ENCODE results near the gene GSG1.
"Not testable (repeated sequence)": the region's sequence is repeated elsewhere in the genome, so short reads cannot be mapped to it uniquely, and the experiment has no call there.

The GSG1 gene

DNA sequence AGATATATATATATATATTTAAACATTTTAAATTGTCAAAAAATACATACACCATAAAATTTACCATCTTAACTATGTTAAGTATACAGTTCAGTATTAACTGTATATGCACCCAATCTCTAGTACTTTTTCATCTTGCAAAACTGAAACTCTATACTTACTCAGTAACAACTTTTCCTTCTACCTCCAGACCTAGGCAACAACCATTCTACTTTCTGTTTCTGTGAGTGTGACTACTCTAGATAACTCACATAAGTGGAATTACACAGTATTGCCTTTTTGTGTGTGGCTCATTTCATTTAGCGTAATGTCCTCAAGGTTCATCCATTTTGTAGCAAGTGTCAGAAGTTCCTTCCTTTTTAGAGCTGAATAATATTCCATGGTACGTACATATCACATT lies 51.0 kb downstream of the GSG1 start:
- no peak for FAIRE-seq

DNA sequence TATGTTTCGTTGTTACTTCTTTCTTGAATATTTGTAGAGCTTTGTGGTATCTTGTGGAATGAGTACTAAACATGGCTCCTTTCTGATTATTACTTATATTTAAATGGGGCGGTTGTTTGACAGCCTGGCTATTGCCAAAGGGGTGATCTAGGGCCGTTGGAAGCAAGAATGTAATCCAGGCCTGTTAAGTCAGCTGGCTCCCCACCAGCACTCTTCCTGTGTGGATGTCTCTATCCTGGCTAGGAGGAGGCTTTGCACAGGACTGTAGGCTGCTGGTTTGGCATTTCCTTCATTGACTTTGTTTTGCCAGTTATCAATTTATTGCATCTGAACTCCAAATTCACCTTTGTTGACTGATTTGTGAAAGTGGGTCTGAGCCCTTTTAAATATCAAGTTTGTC lies 53.7 kb downstream of the GSG1 start:
- no peak for FAIRE-seq

DNA sequence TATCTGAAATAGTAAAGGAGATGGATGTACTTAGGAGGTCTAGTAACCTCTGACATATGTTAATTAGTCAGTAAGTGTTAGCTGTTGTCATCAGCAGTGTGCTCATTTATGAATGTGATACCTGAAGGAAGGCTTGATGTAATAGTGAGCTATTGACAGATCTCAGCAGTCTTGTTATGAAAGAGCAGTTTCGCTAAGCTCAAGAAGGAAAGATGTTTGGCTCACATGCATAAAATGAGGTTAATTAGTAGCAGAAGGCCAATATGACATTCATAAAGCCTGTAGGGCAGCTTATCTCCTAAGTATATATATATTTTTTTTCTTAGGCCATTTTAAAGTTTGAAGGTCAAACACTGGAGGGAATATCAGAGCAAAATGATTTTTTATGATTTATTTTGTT lies 56.5 kb downstream of the GSG1 start:
- peak; percentile 81 for FAIRE-seq

DNA sequence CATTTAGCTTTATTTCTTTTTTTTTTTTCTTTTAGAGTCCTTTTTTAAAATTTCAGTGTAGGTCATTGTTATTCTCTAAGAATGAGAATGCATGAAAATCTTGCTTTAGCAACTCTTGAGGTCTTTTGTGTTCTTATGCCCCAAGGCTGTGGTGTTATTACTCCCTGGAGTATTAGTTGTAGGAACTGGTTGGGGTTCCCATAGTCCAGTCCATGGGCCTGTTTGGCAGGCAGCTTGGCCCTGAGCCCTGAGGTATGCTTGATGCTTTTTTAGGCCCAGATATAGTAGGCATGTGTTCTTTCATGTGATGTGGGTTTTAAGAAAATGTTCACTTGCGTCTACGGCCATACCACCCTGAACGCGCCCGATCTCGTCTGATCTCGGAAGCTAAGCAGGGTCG lies 57.7 kb downstream of the GSG1 start:
- peak; percentile 75 for FAIRE-seq

DNA sequence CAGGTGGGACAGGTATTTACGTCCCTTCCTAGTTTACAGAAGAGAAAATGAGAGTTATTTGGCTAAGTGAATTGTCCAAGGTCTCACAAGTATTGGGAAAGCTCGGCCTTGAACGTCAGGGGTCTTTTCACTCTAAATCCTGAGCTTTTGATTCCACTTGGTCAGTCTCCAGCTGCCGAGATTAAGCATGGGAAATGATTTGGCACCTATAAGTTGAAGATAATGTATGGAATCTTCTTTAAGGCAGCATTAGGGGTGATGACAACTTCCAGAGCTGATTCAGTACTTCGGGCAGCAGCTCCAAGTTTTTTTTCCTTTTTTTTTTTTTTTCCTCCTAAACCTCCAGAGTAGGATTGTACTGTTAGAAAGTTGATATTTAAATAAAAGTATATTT lies 58.6 kb downstream of the GSG1 start:
- FAIRE-seq = peak; percentile 83

DNA sequence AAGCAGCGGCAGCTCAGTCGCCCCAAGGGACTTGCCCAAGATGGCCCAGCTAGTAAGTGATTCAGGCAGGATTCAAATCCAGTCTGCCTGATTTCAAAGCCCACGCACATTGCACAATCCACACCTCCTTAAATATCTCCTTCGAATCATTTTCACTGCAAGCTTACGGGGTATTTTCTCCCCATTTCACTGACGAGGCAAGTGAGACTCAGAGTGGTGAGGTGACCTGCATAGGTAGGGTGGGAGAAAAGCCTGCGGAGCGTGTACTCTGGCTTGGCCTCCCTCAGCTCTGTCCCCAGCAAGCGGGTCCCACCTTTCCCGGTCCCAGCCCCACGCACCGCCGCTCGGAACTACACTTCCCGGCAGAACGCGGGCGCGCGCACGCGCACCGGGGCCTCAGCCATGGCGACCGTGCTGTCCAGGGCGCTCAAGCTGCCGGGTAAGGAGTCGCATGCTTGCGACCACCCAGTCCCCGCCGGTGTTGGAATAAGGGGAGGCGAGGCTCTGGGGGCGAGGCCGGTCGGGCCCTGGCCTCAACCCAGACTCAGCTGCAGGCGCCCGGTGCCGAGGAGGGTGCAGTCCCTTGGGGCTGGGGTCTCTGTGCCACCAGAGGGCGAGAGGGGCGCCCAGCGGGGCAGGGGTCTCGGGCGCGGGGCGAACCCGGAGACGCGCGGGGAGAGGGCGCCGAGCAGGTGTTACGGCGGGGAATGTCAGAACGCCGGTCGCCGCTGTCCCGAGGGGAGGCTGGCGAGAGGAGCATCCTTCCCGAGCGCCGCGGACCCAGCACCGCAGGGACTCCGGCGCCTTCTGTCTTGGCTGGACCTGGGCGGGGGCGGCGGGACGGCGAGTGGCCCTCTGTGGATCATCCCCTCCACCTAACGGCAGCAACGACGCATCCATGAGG lies 59.2 kb downstream of the GSG1 start, which contains the start of gene FAM234B:
FAM234B (plus strand) TSS at position 380 of the 904 bp plus-strand sequence; CDS start at position 403, 23 bp downstream.
- no peak for FAIRE-seq

DNA sequence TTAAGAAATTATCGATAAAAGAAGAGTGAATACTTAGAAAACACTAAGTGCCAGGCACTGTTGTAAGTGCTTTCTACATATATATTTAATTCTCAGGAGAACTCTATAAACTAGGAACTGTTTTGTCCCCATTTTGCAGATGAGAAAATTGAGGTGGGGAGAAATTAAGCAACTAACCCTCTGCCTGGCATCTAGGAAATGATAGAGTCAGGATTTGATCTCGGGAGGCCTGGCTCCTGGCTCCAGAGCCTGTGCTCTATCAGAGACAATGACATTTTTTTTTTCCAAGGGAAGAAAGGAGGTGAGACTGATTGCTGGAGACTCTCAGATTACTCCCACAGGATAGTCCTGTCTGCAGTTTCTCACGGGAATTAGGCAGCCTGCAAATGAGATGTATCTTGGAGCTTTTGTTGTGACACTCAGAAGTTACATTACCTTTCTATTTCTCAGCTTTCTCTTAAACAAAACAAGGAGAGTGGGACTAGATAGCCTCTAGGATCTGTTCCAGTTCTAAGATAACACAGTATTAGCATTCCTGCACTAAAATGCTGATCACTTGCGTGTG lies 60.7 kb downstream of the GSG1 start:
- FAIRE-seq = no peak

DNA sequence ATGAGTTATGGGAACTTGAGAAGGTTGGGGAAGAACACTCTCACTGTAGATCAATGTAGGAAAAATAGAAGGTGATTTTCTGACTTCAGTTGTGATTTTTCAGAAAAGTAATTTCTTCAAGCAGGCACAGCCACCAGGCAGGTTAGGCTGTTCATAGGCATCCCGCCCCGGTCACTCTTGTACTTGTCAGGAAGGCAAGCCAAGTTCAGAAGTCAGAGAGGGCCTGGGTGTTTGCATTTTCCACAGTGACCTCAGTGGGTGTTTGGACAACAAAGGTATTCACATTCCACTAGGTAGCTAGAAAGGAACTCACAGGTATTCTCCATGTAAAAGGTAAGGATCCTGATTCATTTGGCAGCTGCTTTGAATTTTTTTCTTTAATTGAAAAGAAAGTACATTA lies 62.2 kb downstream of the GSG1 start:
- FAIRE-seq = no peak

DNA sequence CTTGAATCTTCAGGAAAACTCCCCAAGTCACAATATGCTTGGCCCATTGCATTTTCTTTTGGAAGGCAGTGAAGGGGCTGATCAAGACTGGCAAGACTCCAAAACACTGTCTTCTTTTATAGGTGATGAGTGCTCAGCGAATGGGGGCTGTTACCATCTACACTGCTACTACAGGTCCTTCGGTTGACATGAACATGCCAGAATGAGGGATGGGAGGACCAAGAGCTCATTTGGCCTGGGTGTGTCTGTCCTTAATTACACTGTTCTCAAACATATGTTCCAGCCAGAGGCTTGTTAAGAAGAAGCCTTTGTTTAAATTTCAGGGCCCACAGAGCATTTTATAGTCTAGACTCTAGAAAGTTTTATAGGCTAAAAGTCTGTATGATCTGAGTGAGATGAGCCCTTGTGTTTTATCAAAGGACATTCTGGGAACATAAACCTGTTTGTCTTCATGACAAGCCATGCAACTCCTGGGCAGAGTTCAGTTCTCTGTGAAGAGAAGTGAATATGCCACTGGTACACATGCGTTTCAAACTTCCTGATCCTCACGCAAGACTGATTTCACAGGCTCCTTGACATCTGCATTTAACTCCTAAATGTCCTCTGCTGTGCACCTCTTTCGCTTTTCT lies 64.0 kb downstream of the GSG1 start:
- no peak for FAIRE-seq

DNA sequence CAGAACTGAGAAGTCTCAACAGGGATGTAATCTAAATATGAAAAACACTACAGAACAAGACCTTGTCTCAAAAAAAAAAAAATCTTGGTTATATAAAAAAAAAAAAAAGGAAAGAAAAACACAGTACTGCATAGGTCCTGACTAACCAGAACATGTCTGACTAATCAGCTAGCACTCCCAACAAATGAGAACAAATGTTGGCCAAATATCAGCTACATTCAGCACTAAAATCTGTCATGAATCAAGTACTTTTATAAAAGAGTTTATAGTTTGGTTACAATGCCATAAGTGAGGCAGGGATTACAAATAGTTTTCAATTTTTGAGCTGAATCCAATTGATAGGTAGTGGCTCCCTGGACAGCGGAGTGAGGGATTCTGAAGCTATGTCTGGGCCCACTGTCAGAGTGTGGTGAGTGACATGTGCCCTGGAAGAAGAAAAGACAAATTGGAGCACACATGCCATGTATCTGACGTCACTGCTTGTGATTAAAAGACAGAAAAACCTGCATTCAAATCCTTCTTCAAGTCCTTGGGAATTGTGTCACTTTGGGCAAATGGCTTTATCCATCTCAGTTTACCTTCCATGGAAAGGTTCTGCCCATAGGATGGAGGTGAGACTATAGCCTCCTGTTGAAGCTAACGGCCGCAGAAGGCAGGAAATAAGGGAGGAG lies 64.8 kb downstream of the GSG1 start:
- peak; percentile 67 for FAIRE-seq

DNA sequence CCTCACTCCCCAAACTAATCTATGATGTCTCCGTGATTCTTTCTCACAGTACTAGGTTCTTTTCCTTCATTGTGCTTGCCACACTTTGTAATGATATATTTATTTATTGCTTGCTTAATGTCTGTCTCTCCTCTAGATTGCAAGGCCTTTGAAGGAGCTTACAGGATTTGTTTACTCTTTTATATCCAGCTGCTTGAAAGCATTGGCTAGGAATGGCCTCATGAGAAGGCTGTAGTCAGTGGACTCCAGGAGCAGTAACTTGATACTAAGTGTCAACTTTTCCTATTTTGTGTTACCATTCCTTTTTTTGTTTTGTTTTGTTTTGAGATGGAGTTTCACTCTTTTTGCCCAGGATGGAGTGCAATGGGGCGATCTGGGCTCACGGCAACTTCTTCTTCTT lies 66.6 kb downstream of the GSG1 start:
- no peak for FAIRE-seq

DNA sequence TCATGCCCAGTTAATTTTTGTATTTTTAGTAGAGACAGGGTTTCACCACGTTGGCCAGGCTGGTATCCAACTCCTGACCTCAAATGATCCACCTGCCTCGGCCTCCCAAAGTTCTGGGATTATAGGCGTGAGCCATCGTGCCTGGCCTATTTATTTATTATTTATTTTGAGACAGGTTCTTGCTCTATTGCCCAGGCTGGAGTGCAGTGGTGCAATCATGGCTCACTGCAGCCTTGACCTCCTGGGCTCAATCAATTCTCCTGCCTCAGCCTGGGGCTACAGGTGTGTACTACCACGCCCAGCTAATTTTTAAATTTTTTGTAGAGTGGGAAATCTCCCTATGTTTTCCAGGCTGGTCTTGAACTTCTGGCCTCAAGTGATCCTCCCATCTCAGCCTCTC lies 68.1 kb downstream of the GSG1 start:
- not testable (repeated sequence) for FAIRE-seq

Measured in G401.6 (cell line).